Neural cell (in vitro differentiated cells): Measurements from ENCODE around the gene ASIC1. TPM values are rescaled to one million over a fixed set of nuclear protein-coding genes. Genes with fewer than 3 reads are reported as not detected.

Source experiments
- H2AFZ ChIP-seq: fragments of 200-600, 300-800 bp; sonication (generic), shearing (Covaris generic); 2 replicates; pipeline ENCODE4 v1.6.0; 2014; ENCODE audit warnings: low read depth, mild to moderate bottlenecking, antibody characterized with exemption, low read length, moderate library complexity
- H3F3A ChIP-seq: fragments of 200-600 bp; shearing (Covaris generic); 2 replicates; pipeline ENCODE4 v1.6.1; 2016; ENCODE audit warnings: mild to moderate bottlenecking, moderate library complexity, mixed read lengths, antibody characterized with exemption, low read length; ENCODE audit not compliant: insufficient read depth, poor library complexity, severe bottlenecking
- H3K27ac ChIP-seq: fragments of 200-600, 300-800 bp; sonication (generic), shearing (Covaris generic); 2 replicates; pipeline ENCODE4 v1.5.1; 2014; ENCODE audit warnings: mild to moderate bottlenecking, low read length, moderate library complexity
- H3K27me3 ChIP-seq: fragments of 300-800, 200-600 bp; sonication (generic), shearing (Covaris generic); 2 replicates; pipeline ENCODE4 v1.6.0; 2014; ENCODE audit warnings: mild to moderate bottlenecking, low read depth, low read length, moderate library complexity; ENCODE audit not compliant: insufficient read depth
- H3K36me3 ChIP-seq: fragments of 300-800, 200-600 bp; sonication (generic), shearing (Covaris generic); 2 replicates; pipeline ENCODE4 v1.5.1; 2014; ENCODE audit warnings: mild to moderate bottlenecking, antibody characterized with exemption, low read length, moderate library complexity; ENCODE audit not compliant: insufficient read depth
- H3K4me2 ChIP-seq: fragments of 300-800, 200-600 bp; sonication (generic), shearing (Covaris generic); 2 replicates; pipeline ENCODE4 v1.6.0; 2014; ENCODE audit warnings: mild to moderate bottlenecking, low read length
- H3K4me3 ChIP-seq: fragments of 300-800, 200-600 bp; sonication (generic), shearing (Covaris generic); 2 replicates; pipeline ENCODE4 v1.5.1; 2014; ENCODE audit warnings: mild to moderate bottlenecking, low read length, moderate library complexity
- H3K79me2 ChIP-seq: fragments of 200-600 bp; shearing (Covaris generic); replicated peaks from 2 replicates; pipeline ENCODE4 v1.6.0; 2014; ENCODE audit warnings: mild to moderate bottlenecking, low read length, moderate library complexity; ENCODE audit not compliant: insufficient read depth
- H3K9ac ChIP-seq: fragments of 300-800, 200-600 bp; sonication (generic), shearing (Covaris generic); 2 replicates; pipeline ENCODE4 v1.6.1; 2016; ENCODE audit warnings: mild to moderate bottlenecking, low read length, mixed read lengths
- H3K9me2 ChIP-seq: fragments of 200-600 bp; shearing (Covaris generic); 2 replicates; pipeline ENCODE4 v1.6.1; 2016; ENCODE audit warnings: mild to moderate bottlenecking, low read length, mixed read lengths; ENCODE audit not compliant: insufficient read depth
- H3K9me3 ChIP-seq: fragments of 200-600, 300-800 bp; sonication (generic), shearing (Covaris generic); 2 replicates; pipeline ENCODE4 v1.6.1; 2016; ENCODE audit warnings: mild to moderate bottlenecking, mixed run types, low read length, moderate library complexity, mixed read lengths
- H4K20me1 ChIP-seq: fragments of 200-600 bp; shearing (Covaris generic); 2 replicates; pipeline ENCODE4 v1.6.1; 2016; ENCODE audit warnings: mild to moderate bottlenecking, mixed run types; ENCODE audit not compliant: insufficient read depth
- CTCF ChIP-seq: fragments of 450-650 bp; IDR thresholded peaks from 2 replicates; pipeline ENCODE4 v1.5.1; 2014; ENCODE audit warnings: antibody characterized with exemption, mild to moderate bottlenecking, moderate library complexity; ENCODE audit not compliant: poor library complexity, severe bottlenecking
- EP300 ChIP-seq: fragments of 450-650 bp; conservative IDR thresholded peaks from 2 replicates; pipeline ENCODE4 v1.6.1; 2014; ENCODE audit warnings: antibody characterized with exemption, mild to moderate bottlenecking, moderate library complexity; ENCODE audit not compliant: poor library complexity, severe bottlenecking
- EZH2 ChIP-seq: fragments of 200-600, 300-800 bp; shearing (Covaris generic), sonication (generic); IDR thresholded peaks from 2 replicates; pipeline ENCODE4 v1.6.1; 2014; ENCODE audit warnings: antibody characterized with exemption, low read length, borderline replicate concordance, mild to moderate bottlenecking; ENCODE audit not compliant: insufficient read depth, poor library complexity, severe bottlenecking
- MXI1 ChIP-seq: fragments of 450-650 bp; conservative IDR thresholded peaks from 2 replicates; pipeline ENCODE4 v1.6.1; 2014; ENCODE audit warnings: antibody characterized with exemption, mild to moderate bottlenecking; ENCODE audit not compliant: poor library complexity, severe bottlenecking
- POLR2AphosphoS5 ChIP-seq: IDR thresholded peaks from 2 replicates; pipeline ENCODE4 v1.6.1; 2012
- RAD21 ChIP-seq: fragments of 450-650 bp; conservative IDR thresholded peaks from 2 replicates; pipeline ENCODE4 v1.6.1; 2014; ENCODE audit warnings: antibody characterized with exemption, mild to moderate bottlenecking, moderate library complexity
- SMC3 ChIP-seq: fragments of 450-650 bp; conservative IDR thresholded peaks from 2 replicates; pipeline ENCODE4 v1.6.1; 2014; ENCODE audit warnings: antibody characterized with exemption, mild to moderate bottlenecking, moderate library complexity; ENCODE audit not compliant: poor library complexity
- TAF1 ChIP-seq: IDR thresholded peaks from 2 replicates; pipeline ENCODE4 v1.6.1; 2012; ENCODE audit warnings: low read depth
- polyA plus RNA-seq: library from polyadenylated mRNA; depleted of rRNA; stranded (reverse); fragments of >200 nt; gene quantifications from 2 replicates; pipeline ENCODE4 v1.2.3, GENCODE V29; 2014
- TF ChIP-seq, protein P1 (sequence below): IDR thresholded peaks from 2 replicates; pipeline ENCODE4 v1.6.1; 2012; ENCODE audit warnings: borderline replicate concordance

Gene ASIC1
- polyA plus RNA-seq, 1 donor from 2014 or later = 8.0 TPM

- Histone ChIP-seq H3F3A (no peaks in the 10 kb centered on the region), H3K9ac (no peak overlapping the region), H3K9me3 (no peaks in the 10 kb centered on the region), H3K27ac (no peak overlapping the region), H3K79me2 (peaks cover 44% of the 10 kb centered on the region), H3K4me3 (no peak overlapping the region), H3K27me3 (no peaks in the 10 kb centered on the region), H2AFZ (peak overlapping the region; percentile 24), H4K20me1 (no peaks in the 10 kb centered on the region), H3K4me2 (no peak overlapping the region), H3K9me2 (no peaks in the 10 kb centered on the region), H3K36me3 (no peaks in the 10 kb centered on the region)
- TF ChIP-seq EP300 = no peak
- no peak for TF ChIP-seq TAF1
- TF ChIP-seq EZH2 = no peak
- no peak for TF ChIP-seq POLR2AphosphoS5
- no peak for TF ChIP-seq MXI1
- no peak for TF ChIP-seq CTCF
- TF ChIP-seq SMC3 = no peak
- TF ChIP-seq, protein P1, sequence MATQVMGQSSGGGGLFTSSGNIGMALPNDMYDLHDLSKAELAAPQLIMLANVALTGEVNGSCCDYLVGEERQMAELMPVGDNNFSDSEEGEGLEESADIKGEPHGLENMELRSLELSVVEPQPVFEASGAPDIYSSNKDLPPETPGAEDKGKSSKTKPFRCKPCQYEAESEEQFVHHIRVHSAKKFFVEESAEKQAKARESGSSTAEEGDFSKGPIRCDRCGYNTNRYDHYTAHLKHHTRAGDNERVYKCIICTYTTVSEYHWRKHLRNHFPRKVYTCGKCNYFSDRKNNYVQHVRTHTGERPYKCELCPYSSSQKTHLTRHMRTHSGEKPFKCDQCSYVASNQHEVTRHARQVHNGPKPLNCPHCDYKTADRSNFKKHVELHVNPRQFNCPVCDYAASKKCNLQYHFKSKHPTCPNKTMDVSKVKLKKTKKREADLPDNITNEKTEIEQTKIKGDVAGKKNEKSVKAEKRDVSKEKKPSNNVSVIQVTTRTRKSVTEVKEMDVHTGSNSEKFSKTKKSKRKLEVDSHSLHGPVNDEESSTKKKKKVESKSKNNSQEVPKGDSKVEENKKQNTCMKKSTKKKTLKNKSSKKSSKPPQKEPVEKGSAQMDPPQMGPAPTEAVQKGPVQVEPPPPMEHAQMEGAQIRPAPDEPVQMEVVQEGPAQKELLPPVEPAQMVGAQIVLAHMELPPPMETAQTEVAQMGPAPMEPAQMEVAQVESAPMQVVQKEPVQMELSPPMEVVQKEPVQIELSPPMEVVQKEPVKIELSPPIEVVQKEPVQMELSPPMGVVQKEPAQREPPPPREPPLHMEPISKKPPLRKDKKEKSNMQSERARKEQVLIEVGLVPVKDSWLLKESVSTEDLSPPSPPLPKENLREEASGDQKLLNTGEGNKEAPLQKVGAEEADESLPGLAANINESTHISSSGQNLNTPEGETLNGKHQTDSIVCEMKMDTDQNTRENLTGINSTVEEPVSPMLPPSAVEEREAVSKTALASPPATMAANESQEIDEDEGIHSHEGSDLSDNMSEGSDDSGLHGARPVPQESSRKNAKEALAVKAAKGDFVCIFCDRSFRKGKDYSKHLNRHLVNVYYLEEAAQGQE = no peak
- TF ChIP-seq RAD21 = no peak
Measured at GRCh38 chr12:50017641-50018040, 39.8 kb upstream of the ASIC1 start.

DNA sequence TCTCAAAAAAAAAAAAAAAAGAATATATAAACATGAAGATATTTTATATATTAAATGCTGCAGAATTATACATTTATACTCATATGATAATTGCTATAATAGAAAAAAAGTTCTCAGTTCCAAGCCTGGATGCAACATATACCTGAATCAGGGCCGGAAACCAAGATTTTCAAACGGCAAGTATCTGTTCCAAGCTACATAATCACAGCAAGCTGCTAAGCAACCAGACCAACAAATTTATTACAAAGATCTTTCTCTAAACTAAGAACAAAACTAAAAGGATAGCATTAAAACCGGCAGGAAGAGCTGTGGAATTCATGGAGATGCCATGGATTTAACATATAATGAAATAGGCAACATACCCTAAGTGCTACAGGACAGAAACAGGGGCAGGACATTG lies 39.2 kb upstream of the ASIC1 start:
- peaks cover 49% of the 10 kb centered on the region for H3K79me2 ChIP-seq
- H3K9ac ChIP-seq = no peak overlapping the region
- no peaks in the 10 kb centered on the region for H3K27me3 ChIP-seq
- H3F3A ChIP-seq = no peaks in the 10 kb centered on the region
- no peak overlapping the region for H2AFZ ChIP-seq
- H3K9me3 ChIP-seq = no peaks in the 10 kb centered on the region
- H3K4me2 ChIP-seq = no peak overlapping the region
- no peak overlapping the region for H3K27ac ChIP-seq
- H3K36me3 ChIP-seq = no peaks in the 10 kb centered on the region
- TF ChIP-seq RAD21 = no peak
- no peak for TF ChIP-seq POLR2AphosphoS5
- TF ChIP-seq EZH2 = no peak
- no peak for TF ChIP-seq CTCF
- no peak for TF ChIP-seq SMC3
- no peak for TF ChIP-seq MXI1
- no peak for TF ChIP-seq EP300
- TF ChIP-seq, protein P1 = no peak
- TF ChIP-seq TAF1 = no peak
- no peaks in the 10 kb centered on the region for H3K9me2 ChIP-seq
- no peak overlapping the region for H3K4me3 ChIP-seq
- H4K20me1 ChIP-seq = no peaks in the 10 kb centered on the region
